Measurements from ENCODE around the gene HMX2. TPM values are rescaled to one million over a fixed set of nuclear protein-coding genes. Genes with fewer than 3 reads are reported as not detected.

Gene HMX2
- total and polyA plus RNA-seq, 2 of the 8 experiments (the other 6 are each of a cell fraction or from before 2014, with no cell fraction given): 2.0 to 2.7 TPM

GRCh38 chr10:123150986-123151736, 3.2 kb downstream of the HMX2 start (continued):
- TF ChIP-seq CHD7 (IDR thresholded peaks at IDR 0.05; ENCODE audit: insufficient replicate concordance, low read length) (no peak), SIN3A (conservative IDR thresholded peaks at IDR 0.05 in 1 of 2, IDR thresholded peaks at IDR 0.05 in 1 of 2; ENCODE audit: low read depth in 1 of 2, low read length in 2 of 2) (peak; percentile 0 to 23; a peak in 1 of 4 replicates), SIX5 (IDR thresholded peaks at IDR 0.05; ENCODE audit: low read depth, low read length) (no peak), RAD21 (IDR thresholded peaks at IDR 0.05 in 1 of 2, conservative IDR thresholded peaks at IDR 0.05 in 1 of 2; ENCODE audit: low read depth in 2 of 2, low read length in 2 of 2) (no peak), ZNF274 (IDR thresholded peaks at IDR 0.05; ENCODE audit: borderline replicate concordance, extremely low read depth, low read length) (no peak), CEBPB (IDR thresholded peaks at IDR 0.05; ENCODE audit: low read depth, low read length) (no peak), TEAD4 (IDR thresholded peaks at IDR 0.05; ENCODE audit: low read depth, low read length) (no peak), ATF3 (IDR thresholded peaks at IDR 0.05; ENCODE audit: insufficient read depth, low read depth, low read length) (no peak), TAF7 (optimal IDR thresholded peaks at IDR 0.05; ENCODE audit: borderline replicate concordance, low read depth, low read length) (no peak)
